NCI-H146 treated with DMSO at 0.1 percent for 48 hours (cell line): ENCODE data around the gene PTPN4.
A peak's percentile ranks its signal among the peaks of the same experiment; 100 is the strongest.
"Not testable (repeated sequence)": the region's sequence is repeated elsewhere in the genome, so short reads cannot be mapped to it uniquely, and the experiment has no call there.

Source experiments
- DNase-seq: peaks from one replicate; lab custom pipeline; 2025; ENCODE audit not compliant: unreplicated experiment; lab: John Stamatoyannopoulos, UW

PTPN4 gene

GRCh38 chr2:120012771-120013596 is 253.3 kb downstream of the PTPN4 start, which contains the start of gene EPB41L5:
Gene EPB41L5 (plus strand): TSS chr2:120013077. CDS start chr2:120019085, 6,008 bp downstream.
- DNase-seq, result peak; percentile 93

DNA sequence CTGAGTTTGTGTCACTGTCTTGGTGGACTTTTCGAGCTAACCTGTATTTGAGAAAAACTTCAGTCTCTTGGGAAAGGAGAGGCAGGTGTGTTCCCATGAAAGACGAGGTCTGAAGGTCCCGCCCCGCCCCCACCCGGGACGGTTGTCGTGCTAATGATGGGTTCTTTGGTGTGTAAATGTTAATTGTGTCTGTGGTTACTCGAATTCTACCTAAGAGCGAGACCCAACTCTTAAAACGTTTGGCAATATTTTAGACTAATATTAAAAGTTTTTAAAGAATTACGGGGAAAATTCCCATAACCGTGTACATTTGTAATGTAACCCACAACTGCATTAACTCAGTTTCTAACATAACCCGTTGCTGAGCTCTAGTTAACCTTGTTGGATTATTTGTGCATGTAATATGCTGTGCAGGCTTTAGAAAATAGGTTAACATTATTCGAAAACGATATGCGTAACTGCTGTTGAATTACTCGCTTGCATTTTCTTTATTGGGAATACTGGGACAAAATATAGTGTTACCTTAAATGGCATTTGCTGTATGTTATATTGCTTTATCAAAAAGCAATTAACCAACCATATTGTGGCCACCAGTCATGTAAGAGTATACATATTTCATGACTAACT is 254.0 kb downstream of the PTPN4 start:
- no peak for DNase-seq

DNA sequence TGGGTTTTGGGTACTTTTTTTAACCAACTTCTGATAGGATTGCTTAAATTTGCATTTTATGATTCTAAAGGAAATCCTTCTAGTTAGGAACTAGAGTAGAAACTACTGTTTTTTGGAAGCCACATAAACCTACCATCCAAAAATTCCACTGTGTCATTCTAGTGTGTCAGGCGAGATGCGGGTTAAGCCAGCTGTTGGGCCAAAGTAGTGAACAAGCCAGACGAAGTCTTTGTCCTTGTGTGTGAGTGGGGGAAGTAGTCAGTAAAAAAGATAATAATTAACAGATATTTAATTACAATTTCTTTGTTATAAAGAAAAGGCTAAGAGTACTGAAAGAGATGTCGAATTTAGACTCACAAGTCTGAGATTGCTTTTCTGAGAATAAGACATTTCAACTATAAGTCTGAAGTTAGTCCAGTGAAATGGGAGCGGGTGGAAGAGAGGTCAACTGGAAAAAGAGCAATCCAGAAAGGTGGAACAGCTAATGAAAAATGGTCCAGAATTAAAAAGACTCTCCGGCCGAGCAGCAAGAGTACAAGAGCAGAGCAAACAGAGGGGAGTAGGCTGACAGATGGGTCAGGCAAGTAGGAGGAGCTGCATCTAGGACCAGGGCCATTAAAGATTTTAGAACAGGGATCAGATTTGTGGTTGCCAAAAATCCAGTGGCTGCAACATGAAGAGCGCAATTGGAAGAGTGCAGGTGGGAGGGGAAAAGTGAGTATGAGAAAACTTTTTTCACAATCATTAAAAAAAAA is 254.7 kb downstream of the PTPN4 start:
- DNase-seq, result no peak

DNA sequence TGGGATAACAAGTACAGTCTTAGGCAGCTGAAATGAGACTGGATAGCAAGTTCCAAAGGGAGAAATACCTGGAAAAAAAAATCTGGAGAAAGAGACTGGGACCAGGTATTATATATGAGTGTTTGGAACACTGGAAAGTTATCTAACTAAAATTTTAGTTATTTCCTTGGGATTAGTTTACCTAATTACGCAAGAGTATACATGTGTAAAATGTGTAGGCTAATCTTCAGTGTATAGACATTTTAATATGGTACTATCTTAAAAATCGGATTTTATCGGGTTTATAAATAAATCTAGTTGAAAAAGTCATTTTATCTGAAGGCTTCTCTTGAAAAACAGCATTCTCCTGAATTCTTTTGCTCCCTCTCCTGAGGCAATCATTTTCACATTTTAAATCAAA is 257.1 kb downstream of the PTPN4 start:
- no peak for DNase-seq

- DNase-seq, result no peak
These were observed 257.5 kb downstream of the PTPN4 start for GRCh38 chr2:120017201-120017600.

- no peak for DNase-seq
These were observed 258.8 kb downstream of the PTPN4 start for GRCh38 chr2:120018549-120018948.

GRCh38 chr2:120020554-120020953 is 260.8 kb downstream of the PTPN4 start:
- no peak for DNase-seq

- DNase-seq, result not testable (repeated sequence)
These were observed 262.8 kb downstream of the PTPN4 start for GRCh38 chr2:120022505-120022904.

DNA sequence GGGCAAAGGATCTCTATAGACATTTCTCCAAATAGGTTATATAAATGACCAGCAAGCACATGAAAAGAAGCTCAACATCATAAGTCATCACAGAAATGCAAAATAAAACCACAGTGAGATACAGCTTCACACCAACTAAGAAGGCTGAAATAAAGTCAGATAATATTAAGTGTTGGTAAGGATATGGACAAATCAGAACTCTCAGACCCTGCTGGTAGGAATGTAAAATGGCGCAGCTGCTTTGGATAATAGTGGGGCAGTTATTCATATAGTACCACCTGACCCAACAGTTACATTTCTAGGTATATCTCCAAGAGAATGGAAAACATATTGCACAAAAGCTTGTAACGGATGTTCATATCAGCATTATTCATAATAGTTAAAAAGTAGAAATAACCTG is 267.2 kb downstream of the PTPN4 start:
- DNase-seq, result no peak

GRCh38 chr2:120028795-120029194 is 269.1 kb downstream of the PTPN4 start:
- no peak for DNase-seq

GRCh38 chr2:120029672-120030640 is 270.2 kb downstream of the PTPN4 start:
- no peak for DNase-seq

DNA sequence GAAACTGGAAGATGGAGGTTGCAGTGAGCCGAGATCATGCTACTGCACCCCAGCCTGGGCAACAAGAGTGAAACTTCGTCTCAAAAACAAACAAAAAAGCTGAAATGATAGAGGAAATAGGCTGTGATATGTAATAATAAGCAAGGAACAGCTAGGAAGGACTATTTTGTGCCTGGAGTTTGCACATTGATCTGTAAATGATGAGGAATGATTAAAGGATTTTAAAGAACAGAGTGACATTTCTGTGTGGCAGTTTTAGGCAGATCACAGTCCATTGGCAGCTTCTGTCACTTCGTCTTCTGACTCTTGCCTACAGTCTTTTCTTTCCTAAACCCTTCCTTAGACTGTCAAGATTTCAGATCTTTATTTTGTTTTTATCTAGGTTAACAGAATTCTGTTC is 272.6 kb downstream of the PTPN4 start:
- no peak for DNase-seq
